ENCODE data around the gene PPDPF. TPM values are rescaled to one million over a fixed set of nuclear protein-coding genes. Genes with fewer than 3 reads are reported as not detected.

The PPDPF gene
- total RNA-seq, 1 experiment from 2014 or later, result 51.0 TPM

- Histone ChIP-seq H4K20me1 (ENCODE audit: insufficient read depth, low read depth, low read length) (no peaks in the 10 kb centered on the region), H3K9me2 (replicated peaks; ENCODE audit: insufficient read depth, low read length) (no peaks in the 10 kb centered on the region), H3K79me2 (ENCODE audit: low read length) (no peaks in the 10 kb centered on the region), H3K4me2 (ENCODE audit: low read depth, low read length, poor library complexity, severe bottlenecking) (no peak overlapping the region), H2AFZ (ENCODE audit: low read length) (no peak overlapping the region), H3K4me1 (ENCODE audit: low read length) (peaks cover 23% of the 10 kb centered on the region), H3K4me3 (ENCODE audit: low read length) (no peak overlapping the region), H3K27ac (ENCODE audit: low read length) (no peak overlapping the region), H3K9me3 (ENCODE audit: low read length) (no peaks in the 10 kb centered on the region), H3K9ac (ENCODE audit: low read length) (no peak overlapping the region), H3K27me3 (ENCODE audit: low read length) (no peaks in the 10 kb centered on the region), H3K36me3 (ENCODE audit: insufficient read depth, low read length) (no peaks in the 10 kb centered on the region)
- no peak for DNase-seq
These were observed 13.9 kb downstream of the PPDPF start for GRCh38 chr20:63534427-63534830.

- Histone ChIP-seq H3K79me2 (ENCODE audit: low read length) (no peaks in the 10 kb centered on the region), H3K9me2 (replicated peaks; ENCODE audit: insufficient read depth, low read length) (no peaks in the 10 kb centered on the region), H2AFZ (ENCODE audit: low read length) (no peak overlapping the region), H4K20me1 (ENCODE audit: insufficient read depth, low read depth, low read length) (no peaks in the 10 kb centered on the region), H3K9ac (ENCODE audit: low read length) (no peak overlapping the region), H3K9me3 (ENCODE audit: low read length) (no peaks in the 10 kb centered on the region), H3K27ac (ENCODE audit: low read length) (no peak overlapping the region), H3K4me3 (ENCODE audit: low read length) (no peak overlapping the region), H3K36me3 (ENCODE audit: insufficient read depth, low read length) (no peaks in the 10 kb centered on the region), H3K27me3 (ENCODE audit: low read length) (no peaks in the 10 kb centered on the region), H3K4me1 (ENCODE audit: low read length) (peaks cover 23% of the 10 kb centered on the region), H3K4me2 (ENCODE audit: low read depth, low read length, poor library complexity, severe bottlenecking) (no peak overlapping the region)
- DNase-seq, result no peak
These were observed 14.5 kb downstream of the PPDPF start for GRCh38 chr20:63534831-63535651.

GRCh38 chr20:63536241-63536977, 15.8 kb downstream of the PPDPF start:
- H3K4me2 ChIP-seq (ENCODE audit: low read depth, low read length, poor library complexity, severe bottlenecking), result peak overlapping the region; percentile 84
- H3K9me2 ChIP-seq (replicated peaks; ENCODE audit: insufficient read depth, low read length), result no peaks in the 10 kb centered on the region
- H3K9me3 ChIP-seq (ENCODE audit: low read length), result no peaks in the 10 kb centered on the region
- H3K27me3 ChIP-seq (ENCODE audit: low read length), result no peaks in the 10 kb centered on the region
- DNase-seq, result no peak
- no peak overlapping the region for H2AFZ ChIP-seq (ENCODE audit: low read length)
- H3K9ac ChIP-seq (ENCODE audit: low read length), result no peak overlapping the region
- no peaks in the 10 kb centered on the region for H3K79me2 ChIP-seq (ENCODE audit: low read length)
- no peak overlapping the region for H3K4me3 ChIP-seq (ENCODE audit: low read length)
- H3K4me1 ChIP-seq (ENCODE audit: low read length), result peaks cover 23% of the 10 kb centered on the region
- no peak overlapping the region for H3K27ac ChIP-seq (ENCODE audit: low read length)
- H3K36me3 ChIP-seq (ENCODE audit: insufficient read depth, low read length), result no peaks in the 10 kb centered on the region
- H4K20me1 ChIP-seq (ENCODE audit: insufficient read depth, low read depth, low read length), result no peaks in the 10 kb centered on the region

- Histone ChIP-seq H3K79me2 (ENCODE audit: low read length) (no peaks in the 10 kb centered on the region), H3K27me3 (ENCODE audit: low read length) (no peaks in the 10 kb centered on the region), H4K20me1 (ENCODE audit: insufficient read depth, low read depth, low read length) (0 out of 2 replicates have a peak, but pooled peaks cover 2% of the 10 kb centered on the region), H3K4me3 (ENCODE audit: low read length) (peak within 1 kb of the TSS; percentile 68), H3K4me1 (ENCODE audit: low read length) (peaks cover 23% of the 10 kb centered on the region), H3K4me2 (ENCODE audit: low read depth, low read length, poor library complexity, severe bottlenecking) (peak within 1 kb of the TSS; percentile 84), H3K9ac (ENCODE audit: low read length) (peak within 1 kb of the TSS; percentile 75), H3K27ac (ENCODE audit: low read length) (peak within 1 kb of the TSS; percentile 35; the same call in 1 of the 2 replicates), H3K36me3 (ENCODE audit: insufficient read depth, low read length) (no peaks in the 10 kb centered on the region), H2AFZ (ENCODE audit: low read length) (peak within 1 kb of the TSS; percentile 57; the same call in 1 of the 2 replicates), H3K9me3 (ENCODE audit: low read length) (no peaks in the 10 kb centered on the region), H3K9me2 (replicated peaks; ENCODE audit: insufficient read depth, low read length) (no peaks in the 10 kb centered on the region)
- DNase-seq, result peak; percentile 83
These were observed 16.5 kb downstream of the PPDPF start, which contains the start of gene PTK6 for GRCh38 chr20:63536997-63537524. TSS of gene PTK6 (minus strand) at chr20:63537376. CDS start at chr20:63537314, 62 bp downstream.

GRCh38 chr20:63537525-63538203, 17.1 kb downstream of the PPDPF start:
- Histone ChIP-seq H3K27me3 (ENCODE audit: low read length) (no peaks in the 10 kb centered on the region), H2AFZ (ENCODE audit: low read length) (peak overlapping the region; percentile 57; the same call in 1 of the 2 replicates), H3K9me2 (replicated peaks; ENCODE audit: insufficient read depth, low read length) (no peaks in the 10 kb centered on the region), H3K9ac (ENCODE audit: low read length) (peak overlapping the region; percentile 75), H3K4me2 (ENCODE audit: low read depth, low read length, poor library complexity, severe bottlenecking) (peak overlapping the region; percentile 84), H3K9me3 (ENCODE audit: low read length) (no peaks in the 10 kb centered on the region), H3K79me2 (ENCODE audit: low read length) (no peaks in the 10 kb centered on the region), H3K36me3 (ENCODE audit: insufficient read depth, low read length) (no peaks in the 10 kb centered on the region), H3K4me1 (ENCODE audit: low read length) (peaks cover 27% of the 10 kb centered on the region), H4K20me1 (ENCODE audit: insufficient read depth, low read depth, low read length) (0 out of 2 replicates have a peak, but pooled peaks cover 2% of the 10 kb centered on the region), H3K4me3 (ENCODE audit: low read length) (peak overlapping the region; percentile 68), H3K27ac (ENCODE audit: low read length) (peak overlapping the region; percentile 35; the same call in 1 of the 2 replicates)
- DNase-seq, result peak; percentile 98

- Histone ChIP-seq H3K27ac (ENCODE audit: low read length) (no peak overlapping the region), H3K36me3 (ENCODE audit: insufficient read depth, low read length) (no peaks in the 10 kb centered on the region), H3K27me3 (ENCODE audit: low read length) (no peaks in the 10 kb centered on the region), H2AFZ (ENCODE audit: low read length) (no peak overlapping the region), H3K4me1 (ENCODE audit: low read length) (peaks cover 32% of the 10 kb centered on the region), H4K20me1 (ENCODE audit: insufficient read depth, low read depth, low read length) (0 out of 2 replicates have a peak, but pooled peaks cover 2% of the 10 kb centered on the region), H3K4me2 (ENCODE audit: low read depth, low read length, poor library complexity, severe bottlenecking) (peak overlapping the region; percentile 84), H3K9ac (ENCODE audit: low read length) (no peak overlapping the region), H3K4me3 (ENCODE audit: low read length) (peak overlapping the region; percentile 68; the same call in 1 of the 2 replicates), H3K79me2 (ENCODE audit: low read length) (no peaks in the 10 kb centered on the region), H3K9me3 (ENCODE audit: low read length) (no peaks in the 10 kb centered on the region), H3K9me2 (replicated peaks; ENCODE audit: insufficient read depth, low read length) (no peaks in the 10 kb centered on the region)
- DNase-seq, result no peak
These were observed 17.9 kb downstream of the PPDPF start for GRCh38 chr20:63538204-63539091.

- Histone ChIP-seq H3K9ac (ENCODE audit: low read length) (no peak overlapping the region), H3K4me2 (ENCODE audit: low read depth, low read length, poor library complexity, severe bottlenecking) (no peak overlapping the region), H3K27ac (ENCODE audit: low read length) (no peak overlapping the region)
These were observed 18.5 kb downstream of the PPDPF start for GRCh38 chr20:63539092-63539430.

More at GRCh38 chr20:63539092-63539430, 18.5 kb downstream of the PPDPF start:
- DNase-seq, result no peak
- no peak overlapping the region for H3K4me3 ChIP-seq (ENCODE audit: low read length)
- H3K4me1 ChIP-seq (ENCODE audit: low read length), result peaks cover 32% of the 10 kb centered on the region
- no peaks in the 10 kb centered on the region for H3K79me2 ChIP-seq (ENCODE audit: low read length)
- H3K36me3 ChIP-seq (ENCODE audit: insufficient read depth, low read length), result no peaks in the 10 kb centered on the region
- no peaks in the 10 kb centered on the region for H3K27me3 ChIP-seq (ENCODE audit: low read length)
- H2AFZ ChIP-seq (ENCODE audit: low read length), result no peak overlapping the region
- H3K9me2 ChIP-seq (replicated peaks; ENCODE audit: insufficient read depth, low read length), result no peaks in the 10 kb centered on the region
- H4K20me1 ChIP-seq (ENCODE audit: insufficient read depth, low read depth, low read length), result 0 out of 2 replicates have a peak, but pooled peaks cover 2% of the 10 kb centered on the region
- no peaks in the 10 kb centered on the region for H3K9me3 ChIP-seq (ENCODE audit: low read length)
